ENCODE data around the gene KRT78.
A peak's percentile ranks its signal among the peaks of the same experiment; 100 is the strongest.

Gene KRT78

DNA sequence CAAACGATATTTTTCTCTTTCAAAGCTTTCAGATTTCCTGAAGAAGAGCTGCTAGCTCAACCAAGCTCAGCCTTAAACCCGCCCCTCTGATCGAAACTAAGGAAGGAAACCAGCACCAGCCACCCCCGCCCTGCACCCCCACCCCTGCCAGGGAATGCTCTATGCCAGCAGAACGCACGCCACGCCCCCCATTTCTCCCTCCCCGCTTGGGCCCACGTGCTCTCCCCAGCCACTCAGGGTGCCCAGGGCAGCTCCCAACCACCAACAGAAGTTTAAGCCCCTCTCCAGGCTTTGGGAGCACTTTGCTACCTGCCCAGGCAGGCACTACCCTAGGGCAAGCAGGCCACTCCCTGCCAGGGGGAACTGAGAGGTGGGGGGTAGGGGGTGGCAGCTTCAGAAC lies 18.8 kb upstream of the KRT78 start:
- no peaks in the 10 kb centered on the region for H4K20me1 ChIP-seq (ENCODE audit: insufficient read depth, low read length)
- peaks cover 8% of the 10 kb centered on the region for H3K4me1 ChIP-seq (ENCODE audit: low read length)
- H3K9me3 ChIP-seq (ENCODE audit: insufficient read depth, low read length), result no peaks in the 10 kb centered on the region
- H3K9ac ChIP-seq (ENCODE audit: low read length), result no peak overlapping the region
- no peaks in the 10 kb centered on the region for H3K79me2 ChIP-seq (ENCODE audit: low read length)
- no peak overlapping the region for H3K4me2 ChIP-seq (ENCODE audit: low read length)
- peak overlapping the region; percentile 46; the same call in 1 of the 2 replicates for H2AFZ ChIP-seq (ENCODE audit: low read depth, low read length)
- no peak overlapping the region for H3K27ac ChIP-seq (ENCODE audit: low read length)
- no peaks in the 10 kb centered on the region for H3K36me3 ChIP-seq (replicated peaks; ENCODE audit: low read depth, low read length)
- TF ChIP-seq EZH2phosphoT487 (IDR thresholded peaks at IDR 0.05; ENCODE audit: low read depth), result no peak
- TF ChIP-seq, protein P1, sequence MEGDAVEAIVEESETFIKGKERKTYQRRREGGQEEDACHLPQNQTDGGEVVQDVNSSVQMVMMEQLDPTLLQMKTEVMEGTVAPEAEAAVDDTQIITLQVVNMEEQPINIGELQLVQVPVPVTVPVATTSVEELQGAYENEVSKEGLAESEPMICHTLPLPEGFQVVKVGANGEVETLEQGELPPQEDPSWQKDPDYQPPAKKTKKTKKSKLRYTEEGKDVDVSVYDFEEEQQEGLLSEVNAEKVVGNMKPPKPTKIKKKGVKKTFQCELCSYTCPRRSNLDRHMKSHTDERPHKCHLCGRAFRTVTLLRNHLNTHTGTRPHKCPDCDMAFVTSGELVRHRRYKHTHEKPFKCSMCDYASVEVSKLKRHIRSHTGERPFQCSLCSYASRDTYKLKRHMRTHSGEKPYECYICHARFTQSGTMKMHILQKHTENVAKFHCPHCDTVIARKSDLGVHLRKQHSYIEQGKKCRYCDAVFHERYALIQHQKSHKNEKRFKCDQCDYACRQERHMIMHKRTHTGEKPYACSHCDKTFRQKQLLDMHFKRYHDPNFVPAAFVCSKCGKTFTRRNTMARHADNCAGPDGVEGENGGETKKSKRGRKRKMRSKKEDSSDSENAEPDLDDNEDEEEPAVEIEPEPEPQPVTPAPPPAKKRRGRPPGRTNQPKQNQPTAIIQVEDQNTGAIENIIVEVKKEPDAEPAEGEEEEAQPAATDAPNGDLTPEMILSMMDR (IDR thresholded peaks at IDR 0.05; ENCODE audit: low read depth, low read length), result no peak
- no peak overlapping the region for H3K4me3 ChIP-seq (ENCODE audit: low read length)
- H3K27me3 ChIP-seq (ENCODE audit: low read depth, low read length), result 0 out of 2 replicates have a peak, but pooled peaks cover 3% of the 10 kb centered on the region

DNA sequence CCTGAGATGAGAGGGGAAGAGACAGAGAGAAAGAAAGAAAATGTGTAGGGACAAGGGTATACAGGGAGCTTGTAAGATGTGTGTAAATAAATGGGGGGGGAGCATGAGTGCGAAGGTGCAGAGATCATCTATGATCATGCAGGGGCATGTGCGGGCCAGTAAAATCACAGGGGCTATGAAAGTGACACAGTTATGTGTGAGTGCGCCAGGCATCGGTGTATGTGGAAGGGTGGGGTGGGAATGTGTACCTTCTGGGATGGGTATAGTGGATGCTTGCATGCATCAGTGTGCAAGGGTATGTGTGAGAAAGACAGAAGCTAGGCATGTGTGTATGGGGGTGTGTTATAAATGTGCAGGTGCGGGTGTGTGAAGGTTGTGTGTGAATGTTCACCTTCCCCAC lies 18.4 kb upstream of the KRT78 start:
- H4K20me1 ChIP-seq (ENCODE audit: insufficient read depth, low read length), result no peaks in the 10 kb centered on the region
- H3K79me2 ChIP-seq (ENCODE audit: low read length), result no peaks in the 10 kb centered on the region
- no peaks in the 10 kb centered on the region for H3K9me3 ChIP-seq (ENCODE audit: insufficient read depth, low read length)
- no peak overlapping the region for H3K27ac ChIP-seq (ENCODE audit: low read length)
- H3K27me3 ChIP-seq (ENCODE audit: low read depth, low read length), result no peaks in the 10 kb centered on the region
- H3K36me3 ChIP-seq (replicated peaks; ENCODE audit: low read depth, low read length), result no peaks in the 10 kb centered on the region
- H3K9ac ChIP-seq (ENCODE audit: low read length), result no peak overlapping the region
- TF ChIP-seq, protein P1 (IDR thresholded peaks at IDR 0.05; ENCODE audit: low read depth, low read length), result no peak
- TF ChIP-seq EZH2phosphoT487 (IDR thresholded peaks at IDR 0.05; ENCODE audit: low read depth), result no peak
- H2AFZ ChIP-seq (ENCODE audit: low read depth, low read length), result no peak overlapping the region
- H3K4me3 ChIP-seq (ENCODE audit: low read length), result no peak overlapping the region
- peaks cover 8% of the 10 kb centered on the region for H3K4me1 ChIP-seq (ENCODE audit: low read length)
- H3K4me2 ChIP-seq (ENCODE audit: low read length), result no peak overlapping the region

DNA sequence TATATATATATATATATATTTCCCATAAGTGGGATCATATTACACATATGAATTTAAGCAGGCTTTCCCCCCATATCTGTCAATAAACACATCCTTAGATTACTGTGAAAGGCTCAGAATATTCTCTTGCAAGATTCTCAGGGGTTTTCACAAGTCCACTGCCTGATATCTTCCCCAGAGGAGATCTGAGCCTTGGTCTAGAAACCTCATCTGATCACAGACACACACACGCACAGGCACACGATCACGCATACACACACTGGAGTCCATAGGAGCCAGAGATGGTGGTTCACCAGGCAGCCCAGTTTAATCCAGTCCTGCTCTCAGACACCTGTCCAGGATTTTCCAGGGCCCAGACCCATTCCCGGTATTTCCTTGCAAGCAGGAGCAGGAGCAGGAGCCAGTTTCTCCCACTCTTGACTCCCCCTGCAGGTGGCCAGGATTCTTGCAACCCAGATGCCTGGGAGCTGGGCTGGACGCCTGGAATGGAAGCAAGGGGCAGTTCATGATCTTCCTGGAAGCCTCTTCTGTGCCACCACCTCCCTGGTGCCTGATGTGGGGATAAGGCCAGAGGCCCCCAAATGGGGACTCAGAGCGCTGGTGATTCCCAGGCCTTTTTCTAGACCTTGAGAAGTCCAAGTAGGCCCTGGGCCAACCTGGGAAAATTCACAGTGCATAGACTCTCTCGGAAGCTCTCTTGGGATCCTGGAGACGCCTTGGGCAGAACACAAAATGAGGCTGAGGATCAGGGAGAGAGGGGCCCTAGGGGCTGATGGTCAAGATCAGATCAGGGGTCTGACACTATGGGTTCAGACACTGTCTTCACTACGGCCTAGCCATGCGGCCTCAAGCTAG lies 16.5 kb upstream of the KRT78 start:
- 0 out of 2 replicates have a peak, but pooled peaks cover 2% of the 10 kb centered on the region for H3K27me3 ChIP-seq (ENCODE audit: low read depth, low read length)
- TF ChIP-seq, protein P1 (IDR thresholded peaks at IDR 0.05; ENCODE audit: low read depth, low read length), result peak; percentile 62
- no peak for TF ChIP-seq EZH2phosphoT487 (IDR thresholded peaks at IDR 0.05; ENCODE audit: low read depth)
- H3K9me3 ChIP-seq (ENCODE audit: insufficient read depth, low read length), result no peaks in the 10 kb centered on the region
- no peak overlapping the region for H3K4me3 ChIP-seq (ENCODE audit: low read length)
- H2AFZ ChIP-seq (ENCODE audit: low read depth, low read length), result no peak overlapping the region
- H3K27ac ChIP-seq (ENCODE audit: low read length), result no peak overlapping the region
- no peaks in the 10 kb centered on the region for H3K79me2 ChIP-seq (ENCODE audit: low read length)
- H3K9ac ChIP-seq (ENCODE audit: low read length), result no peak overlapping the region
- no peak overlapping the region for H3K4me2 ChIP-seq (ENCODE audit: low read length)
- peaks cover 5% of the 10 kb centered on the region for H3K4me1 ChIP-seq (ENCODE audit: low read length)
- H4K20me1 ChIP-seq (ENCODE audit: insufficient read depth, low read length), result no peaks in the 10 kb centered on the region
- H3K36me3 ChIP-seq (replicated peaks; ENCODE audit: low read depth, low read length), result no peaks in the 10 kb centered on the region

DNA sequence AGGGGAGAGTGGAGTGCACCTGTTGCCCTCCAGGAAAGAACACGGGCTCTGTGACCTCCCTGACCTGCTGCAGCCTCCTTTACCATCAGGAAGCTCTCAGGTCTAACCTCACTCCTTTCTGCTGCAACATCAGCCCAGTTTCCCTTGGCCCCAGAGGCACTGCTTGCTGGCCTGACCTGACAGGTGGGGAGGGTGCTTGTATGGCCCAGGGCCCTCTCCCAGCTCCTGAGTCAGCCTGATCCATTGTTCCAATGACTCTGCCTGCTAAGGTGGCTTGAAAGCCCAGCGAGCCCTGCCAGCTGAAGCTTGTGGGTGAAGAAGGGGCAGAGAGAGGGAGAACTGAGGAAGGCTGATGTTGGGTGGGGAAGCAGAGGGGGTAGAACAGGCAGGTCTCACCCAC lies 13.2 kb upstream of the KRT78 start:
- H3K27ac ChIP-seq (ENCODE audit: low read length), result no peak overlapping the region
- no peaks in the 10 kb centered on the region for H4K20me1 ChIP-seq (ENCODE audit: insufficient read depth, low read length)
- TF ChIP-seq, protein P1 (IDR thresholded peaks at IDR 0.05; ENCODE audit: low read depth, low read length), result no peak
- TF ChIP-seq EZH2phosphoT487 (IDR thresholded peaks at IDR 0.05; ENCODE audit: low read depth), result no peak
- H3K4me2 ChIP-seq (ENCODE audit: low read length), result no peak overlapping the region
- H3K79me2 ChIP-seq (ENCODE audit: low read length), result no peaks in the 10 kb centered on the region
- H3K27me3 ChIP-seq (ENCODE audit: low read depth, low read length), result 0 out of 2 replicates have a peak, but pooled peaks cover 7% of the 10 kb centered on the region
- H3K9ac ChIP-seq (ENCODE audit: low read length), result no peak overlapping the region
- no peaks in the 10 kb centered on the region for H3K9me3 ChIP-seq (ENCODE audit: insufficient read depth, low read length)
- no peaks in the 10 kb centered on the region for H3K4me1 ChIP-seq (ENCODE audit: low read length)
- no peaks in the 10 kb centered on the region for H3K36me3 ChIP-seq (replicated peaks; ENCODE audit: low read depth, low read length)
- H2AFZ ChIP-seq (ENCODE audit: low read depth, low read length), result no peak overlapping the region
- H3K4me3 ChIP-seq (ENCODE audit: low read length), result no peak overlapping the region
